ES-I3 (cell line): ENCODE measurements around the gene RABL6.
"Not testable (repeated sequence)": the region's sequence is repeated elsewhere in the genome, so short reads cannot be mapped to it uniquely, and the experiment has no call there.

Experiments
- H3K36me3 ChIP-seq: 2 replicates; pipeline ENCODE4 v1.6.1; 2013; ENCODE audit warnings: mild to moderate bottlenecking, low read length, control low read depth, moderate library complexity; ENCODE audit not compliant: insufficient read depth
- H3K4me1 ChIP-seq: 2 replicates; pipeline ENCODE4 v1.6.1; 2013; ENCODE audit warnings: mild to moderate bottlenecking, control low read depth, low read length; ENCODE audit not compliant: insufficient read depth
- H3K9ac ChIP-seq: 2 replicates; pipeline ENCODE4 v1.6.1; 2013; ENCODE audit warnings: low read depth, mild to moderate bottlenecking, low read length, moderate library complexity
- H3K9me3 ChIP-seq: 2 replicates; pipeline ENCODE4 v1.6.1; 2013; ENCODE audit warnings: mild to moderate bottlenecking, low read length, moderate library complexity; ENCODE audit not compliant: control insufficient read depth, insufficient read depth

Gene RABL6

DNA sequence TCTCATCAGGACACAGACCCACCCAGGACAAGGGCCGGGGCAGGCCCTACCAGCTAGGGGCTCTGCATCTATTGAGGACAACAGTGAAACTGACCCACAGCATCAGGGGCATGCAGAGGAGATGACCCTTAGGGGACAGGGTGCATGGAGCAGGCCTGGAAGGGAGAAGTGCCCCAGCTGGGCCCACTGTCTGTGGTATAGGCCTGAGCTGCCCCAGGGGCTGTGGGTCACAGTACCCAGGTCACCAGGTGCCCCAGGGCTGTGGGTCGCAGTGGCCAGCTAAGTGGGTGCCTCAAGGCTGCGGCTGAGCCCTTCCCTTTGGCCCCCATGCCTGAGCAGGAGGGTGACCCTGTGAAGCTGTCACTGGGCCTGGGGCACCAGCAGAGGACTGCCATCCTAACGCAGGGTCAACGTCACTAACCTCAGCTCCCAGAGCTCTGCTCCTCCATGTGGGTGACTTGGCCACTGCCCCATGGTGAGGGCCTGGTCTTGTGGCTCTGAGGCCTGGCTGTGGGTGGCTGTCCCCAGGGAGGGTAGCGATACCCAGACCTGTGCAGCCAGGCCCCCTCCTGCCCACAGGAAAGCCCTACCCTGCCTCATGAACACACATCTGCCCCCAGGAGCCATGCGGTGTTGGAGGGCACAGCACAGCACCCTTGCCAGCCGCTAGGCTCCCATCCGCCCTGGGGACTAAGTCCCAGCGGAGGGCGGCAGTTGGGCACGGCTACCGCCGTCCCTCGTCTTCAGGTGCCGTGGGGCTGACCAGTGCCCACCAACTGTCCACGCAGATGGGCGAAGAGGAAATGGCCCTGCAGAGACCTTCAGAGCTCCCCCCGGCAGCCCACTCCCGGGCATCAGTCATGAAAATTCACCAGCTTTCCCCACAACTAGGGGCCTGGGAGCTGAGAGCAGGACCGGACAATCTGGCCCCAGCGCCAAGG, 53.5 kb downstream of the RABL6 start:
- H3K36me3 ChIP-seq = peaks cover 21% of the 10 kb centered on the region
- no peak overlapping the region for H3K9ac ChIP-seq
- no peaks in the 10 kb centered on the region; the same call in 1 of the 2 replicates for H3K4me1 ChIP-seq
- H3K9me3 ChIP-seq = no peaks in the 10 kb centered on the region

DNA sequence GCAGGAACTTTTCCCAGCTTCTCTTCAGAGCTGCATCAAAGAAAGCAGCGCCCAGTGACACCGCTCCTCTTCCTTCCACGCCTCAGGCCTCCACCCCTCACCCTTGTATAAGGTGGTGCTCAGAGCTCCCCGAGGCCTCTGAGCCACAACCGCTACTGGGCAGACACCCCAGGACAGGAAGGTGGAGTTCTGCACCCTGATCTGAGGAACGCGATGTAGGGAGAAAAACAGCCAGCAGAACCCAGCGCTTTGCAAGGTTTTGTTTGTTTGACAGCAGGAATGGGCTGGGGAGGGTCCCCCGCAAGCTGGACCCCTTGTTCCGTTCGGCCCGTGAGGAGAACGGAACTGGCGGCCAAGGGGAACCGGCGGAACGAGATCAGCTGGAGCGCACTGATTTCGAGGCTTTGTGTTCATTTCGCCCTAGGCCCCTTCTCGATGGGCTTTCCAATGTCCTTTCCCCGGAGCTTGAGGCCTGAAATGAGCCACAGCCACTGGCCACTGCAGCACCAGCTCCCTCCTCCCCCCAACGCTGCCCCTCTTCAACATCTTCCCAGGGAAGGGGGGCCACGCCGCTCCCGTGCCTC, 54.2 kb downstream of the RABL6 start:
- Histone ChIP-seq H3K36me3 (peaks cover 21% of the 10 kb centered on the region), H3K9ac (no peak overlapping the region), H3K4me1 (no peaks in the 10 kb centered on the region; the same call in 1 of the 2 replicates), H3K9me3 (no peaks in the 10 kb centered on the region)

DNA sequence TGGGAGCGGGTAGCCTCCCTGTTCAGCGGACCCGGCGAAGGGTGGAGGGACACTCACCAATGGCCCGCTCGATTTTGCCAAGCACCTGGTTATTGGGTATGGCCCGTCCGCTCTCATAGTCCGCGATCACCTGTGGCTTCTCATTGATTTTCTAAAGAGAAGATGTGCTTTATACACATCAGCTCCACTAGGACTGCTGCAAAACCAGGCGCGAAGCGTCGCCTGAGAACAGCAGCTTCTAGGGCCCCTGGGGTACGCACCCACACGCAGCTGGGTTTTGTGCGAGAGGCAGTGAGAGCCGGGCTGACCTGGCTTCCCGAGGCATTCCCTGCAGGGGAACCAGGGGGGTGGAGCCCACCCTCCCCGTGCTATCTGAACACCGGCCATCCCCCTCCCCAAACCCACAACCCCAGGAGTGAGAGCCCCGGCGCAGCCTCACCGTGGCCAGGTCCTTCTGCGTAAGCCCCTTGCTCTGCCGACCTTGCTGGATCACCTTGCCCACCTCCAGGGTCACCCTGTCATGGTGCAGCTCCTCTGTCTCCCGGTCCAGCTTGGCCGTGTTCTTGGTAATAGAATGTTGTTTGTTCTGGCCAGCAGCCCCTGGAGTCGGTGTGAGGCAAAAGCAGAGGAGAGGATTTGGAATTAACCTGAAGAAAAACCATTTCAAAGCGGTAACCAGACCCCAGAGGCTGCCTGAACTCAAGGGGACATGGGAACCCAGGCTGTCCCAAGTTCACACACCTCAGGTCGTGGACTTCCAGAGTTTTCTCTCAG, 55.3 kb downstream of the RABL6 start:
- no peaks in the 10 kb centered on the region; the same call in 1 of the 2 replicates for H3K4me1 ChIP-seq
- H3K36me3 ChIP-seq = peaks cover 24% of the 10 kb centered on the region

DNA sequence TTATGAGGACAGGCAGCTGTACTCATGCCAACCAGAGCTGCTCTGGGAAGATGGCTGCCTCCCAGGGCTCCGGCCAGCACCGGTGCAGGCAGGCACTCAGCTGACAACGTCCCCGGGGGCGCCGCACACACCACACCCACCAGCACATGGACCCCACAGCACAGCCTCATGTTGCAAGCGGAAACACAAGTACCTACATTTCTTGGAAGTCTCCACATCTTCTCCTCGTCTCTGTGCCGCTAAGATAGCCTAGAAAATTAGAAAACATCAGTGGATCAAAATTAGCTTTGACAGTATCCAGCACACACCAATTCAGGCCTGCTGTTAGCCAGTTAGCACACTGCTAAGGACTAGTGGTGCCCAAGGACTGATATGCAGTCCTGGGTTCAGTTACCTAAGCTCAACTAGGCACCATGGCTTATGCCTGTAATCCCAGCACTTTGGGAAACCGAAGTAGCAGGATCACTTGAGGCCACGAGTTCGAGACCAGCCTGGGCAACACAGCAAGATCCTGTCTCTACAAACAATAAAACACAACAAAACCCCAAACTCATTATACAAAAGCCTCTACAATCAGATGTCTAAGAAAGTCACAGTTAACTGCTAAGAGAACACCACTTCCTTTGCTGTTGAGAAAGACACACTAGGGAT, 56.0 kb downstream of the RABL6 start:
- H3K4me1 ChIP-seq = no peaks in the 10 kb centered on the region; the same call in 1 of the 2 replicates
- peaks cover 24% of the 10 kb centered on the region for H3K36me3 ChIP-seq
- H3K9ac ChIP-seq = no peak overlapping the region
- H3K9me3 ChIP-seq = peaks cover 5% of the 10 kb centered on the region; the same call in 1 of the 2 replicates

More for the DNA sequence above, 55.3 kb downstream of the RABL6 start:
- Histone ChIP-seq H3K9ac (no peak overlapping the region), H3K9me3 (no peaks in the 10 kb centered on the region; the same call in 1 of the 2 replicates)

DNA sequence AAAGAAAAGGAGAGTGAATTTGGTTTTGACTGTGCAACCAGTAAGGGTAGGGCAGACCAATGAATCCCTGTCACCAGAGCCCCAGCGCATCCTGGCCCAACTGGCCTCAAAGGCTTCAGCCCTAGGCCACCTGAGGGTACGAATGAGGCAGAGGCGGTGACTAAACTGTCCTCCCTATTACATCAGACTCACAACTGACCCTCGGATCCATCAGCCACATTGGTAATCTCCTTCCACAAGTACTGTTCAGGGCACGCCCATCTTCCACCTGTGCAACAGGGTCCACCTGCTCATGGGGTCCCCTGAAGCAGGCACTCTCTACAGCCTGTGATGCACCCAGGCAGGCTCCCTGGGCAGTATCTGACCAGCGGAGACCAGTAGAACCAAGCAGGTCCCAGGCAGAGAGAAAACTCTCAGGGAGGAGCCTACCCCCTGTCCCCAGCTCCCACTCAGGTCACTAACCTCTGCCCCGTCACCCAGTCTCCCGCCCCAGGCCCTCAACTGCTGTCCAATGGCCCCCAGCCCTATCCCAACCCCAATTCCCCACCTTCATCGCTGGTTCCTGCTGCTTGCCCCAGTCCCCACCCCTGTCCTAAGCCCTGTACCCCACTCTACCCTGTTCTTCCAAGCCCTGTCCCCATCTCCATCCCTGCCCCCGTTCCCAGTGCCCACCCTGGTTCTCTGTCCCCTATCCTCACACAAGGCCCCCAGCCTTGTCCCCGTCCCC, 57.5 kb downstream of the RABL6 start:
- H3K36me3 ChIP-seq = peaks cover 24% of the 10 kb centered on the region
- H3K9ac ChIP-seq = peak overlapping the region; percentile 45
- peaks cover 6% of the 10 kb centered on the region; the same call in 1 of the 2 replicates for H3K9me3 ChIP-seq
- H3K4me1 ChIP-seq = no peaks in the 10 kb centered on the region; the same call in 1 of the 2 replicates

DNA sequence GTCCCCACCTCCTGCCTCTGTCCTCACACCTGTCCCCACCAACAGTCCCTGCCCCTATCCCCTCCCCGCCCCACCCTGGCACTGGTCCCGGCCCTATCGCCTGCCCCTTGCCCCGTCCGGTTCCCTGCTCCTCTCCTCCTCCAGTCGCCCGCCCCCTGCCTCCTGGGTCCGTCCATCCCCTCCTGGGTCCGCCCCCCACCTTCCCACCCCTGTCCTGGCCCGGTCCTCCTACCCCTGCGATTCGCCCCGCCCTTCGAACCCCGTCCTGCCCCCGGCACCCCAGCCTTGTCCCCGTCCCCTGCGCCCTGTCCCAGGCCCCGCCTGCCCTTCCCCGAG, 58.0 kb downstream of the RABL6 start:
- Histone ChIP-seq H3K9me3 (peaks cover 9% of the 10 kb centered on the region), H3K36me3 (peaks cover 24% of the 10 kb centered on the region), H3K9ac (peak overlapping the region; percentile 49), H3K4me1 (no peaks in the 10 kb centered on the region; the same call in 1 of the 2 replicates)

DNA sequence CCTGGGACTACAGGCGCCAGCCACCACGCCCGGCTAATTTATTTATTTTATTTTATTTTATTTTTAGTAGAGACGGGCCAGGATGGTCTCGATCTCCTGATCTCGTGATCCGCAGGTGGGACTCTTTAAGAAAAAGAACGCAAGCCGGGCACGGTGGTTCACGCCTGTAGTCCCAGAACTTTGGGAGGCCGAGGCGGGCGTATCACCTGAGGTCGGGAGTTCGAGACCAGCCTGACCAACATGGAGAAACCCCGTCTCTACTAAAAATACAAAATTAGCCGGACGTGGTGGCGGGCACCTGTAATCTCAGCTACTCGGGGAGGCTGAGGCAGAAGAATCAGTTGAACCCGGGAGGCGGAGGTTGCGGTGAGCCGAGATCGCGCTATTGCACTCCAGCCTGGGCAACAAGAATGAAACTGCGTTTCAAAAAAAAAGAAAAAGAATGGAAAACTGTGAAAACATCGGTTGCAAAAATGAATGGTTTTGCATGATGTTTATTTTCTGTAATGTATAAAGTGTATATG, 59.2 kb downstream of the RABL6 start:
- H3K9me3 ChIP-seq, H3K4me1 ChIP-seq: not testable (repeated sequence)
- Histone ChIP-seq H3K9ac (peak overlapping the region; percentile 49; the same call in 1 of the 2 replicates), H3K36me3 (peaks cover 17% of the 10 kb centered on the region)

DNA sequence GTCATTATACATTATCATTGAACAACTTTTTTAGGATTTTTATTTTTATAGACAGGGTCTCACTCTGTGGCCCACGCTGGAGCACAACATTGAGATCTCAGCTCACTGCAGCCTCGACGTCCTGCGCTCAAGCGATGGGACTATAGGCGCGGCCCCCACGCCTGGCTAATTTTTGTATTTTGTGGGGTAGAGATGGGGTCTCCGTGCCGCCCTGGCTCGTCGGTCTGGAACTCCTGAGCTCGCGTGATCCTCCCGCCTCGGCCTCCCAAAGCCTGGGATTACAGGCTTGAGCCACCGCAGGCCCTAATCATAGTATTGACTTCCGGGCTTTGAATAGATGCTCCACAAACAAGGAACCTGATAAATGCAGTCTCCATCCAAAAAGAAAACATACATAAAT, 59.7 kb downstream of the RABL6 start:
- H3K9ac ChIP-seq = no peak overlapping the region
- H3K36me3 ChIP-seq = peaks cover 17% of the 10 kb centered on the region
- peaks cover 15% of the 10 kb centered on the region for H3K9me3 ChIP-seq
- H3K4me1 ChIP-seq = no peaks in the 10 kb centered on the region; the same call in 1 of the 2 replicates

DNA sequence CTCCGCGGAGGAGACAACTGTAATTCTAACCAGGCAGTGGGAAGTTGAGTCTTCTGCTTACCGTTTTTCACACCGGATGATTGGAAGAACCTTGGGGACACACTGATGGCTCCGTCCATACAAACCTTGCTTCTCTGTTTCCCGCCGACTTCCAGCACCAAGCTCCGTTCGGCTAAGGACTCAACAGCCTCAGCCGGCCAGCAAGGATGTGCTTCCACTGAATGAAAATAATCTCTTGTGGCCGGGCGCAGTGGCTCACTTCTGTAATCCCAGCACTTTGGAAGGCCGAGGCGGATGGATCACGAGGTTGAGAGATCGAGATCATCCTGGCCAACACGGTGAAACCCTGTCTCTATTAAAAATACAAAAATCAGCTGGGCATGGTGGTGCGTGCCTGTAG, 60.2 kb downstream of the RABL6 start:
- peaks cover 19% of the 10 kb centered on the region for H3K9me3 ChIP-seq
- no peaks in the 10 kb centered on the region; the same call in 1 of the 2 replicates for H3K4me1 ChIP-seq
- peaks cover 17% of the 10 kb centered on the region for H3K36me3 ChIP-seq
- no peak overlapping the region for H3K9ac ChIP-seq

DNA sequence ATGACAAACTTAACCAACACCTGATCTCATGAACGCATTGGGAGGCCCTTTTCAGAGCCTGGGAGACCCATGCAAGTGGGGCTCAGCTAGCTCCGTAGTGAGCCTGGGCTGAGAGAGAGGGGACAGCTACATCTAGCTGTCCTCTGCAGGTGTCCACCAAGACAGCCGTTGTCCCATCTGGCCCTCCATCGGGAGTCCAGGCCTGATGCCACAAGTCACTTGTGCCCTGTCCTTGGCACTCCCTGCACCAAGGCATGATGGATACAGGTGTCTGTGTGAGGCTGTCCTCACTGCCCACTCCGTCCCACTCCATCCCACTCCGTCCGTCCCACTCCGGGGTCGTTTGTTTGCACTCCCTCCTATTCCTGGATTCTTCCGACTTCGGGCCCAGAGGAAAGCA, 60.9 kb downstream of the RABL6 start:
- Histone ChIP-seq H3K9ac (no peak overlapping the region), H3K9me3 (peaks cover 24% of the 10 kb centered on the region), H3K36me3 (peaks cover 10% of the 10 kb centered on the region), H3K4me1 (no peaks in the 10 kb centered on the region; the same call in 1 of the 2 replicates)

DNA sequence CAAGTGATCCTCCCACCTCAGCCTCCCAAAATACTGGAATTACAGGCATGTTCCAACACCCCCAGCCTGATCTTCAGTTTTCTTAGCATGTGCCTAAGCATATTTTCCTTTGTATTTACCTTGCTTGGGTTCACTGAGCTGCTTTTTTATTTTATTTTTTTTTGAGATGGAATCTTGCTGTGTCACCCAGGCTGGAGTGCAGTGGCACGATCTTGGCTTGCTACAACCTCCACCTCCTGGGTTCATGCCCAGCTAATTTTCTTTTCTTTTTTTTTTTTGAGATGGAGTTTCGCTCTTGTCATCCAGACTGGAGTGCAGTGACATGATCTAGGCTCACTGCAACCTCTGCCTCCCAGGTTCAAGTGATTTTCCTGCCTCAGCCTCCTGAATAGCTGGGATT, 61.9 kb downstream of the RABL6 start:
- H3K4me1 ChIP-seq, H3K9ac ChIP-seq, H3K36me3 ChIP-seq: not testable (repeated sequence)
- peaks cover 24% of the 10 kb centered on the region for H3K9me3 ChIP-seq

DNA sequence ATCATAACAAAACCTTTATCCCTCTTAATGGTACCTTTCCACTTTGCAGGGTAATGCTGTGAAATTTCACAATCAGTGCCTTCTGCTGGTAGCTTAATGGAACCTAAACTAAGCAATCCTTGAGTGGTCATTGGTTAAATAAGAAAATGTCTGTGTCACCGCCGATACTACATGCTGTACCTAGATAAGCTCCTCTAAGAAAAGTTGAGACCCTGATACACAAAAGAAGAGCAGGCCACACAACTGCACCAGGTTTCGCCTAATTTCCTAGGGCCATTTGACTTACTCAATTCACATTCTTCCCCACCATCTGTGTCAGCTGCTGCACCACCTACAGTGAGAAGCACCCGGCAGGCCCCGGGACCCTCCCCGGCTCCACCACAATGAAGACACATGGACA, 67.4 kb downstream of the RABL6 start:
- Histone ChIP-seq H3K36me3 (no peaks in the 10 kb centered on the region), H3K9me3 (peaks cover 18% of the 10 kb centered on the region), H3K4me1 (no peaks in the 10 kb centered on the region), H3K9ac (no peak overlapping the region)

DNA sequence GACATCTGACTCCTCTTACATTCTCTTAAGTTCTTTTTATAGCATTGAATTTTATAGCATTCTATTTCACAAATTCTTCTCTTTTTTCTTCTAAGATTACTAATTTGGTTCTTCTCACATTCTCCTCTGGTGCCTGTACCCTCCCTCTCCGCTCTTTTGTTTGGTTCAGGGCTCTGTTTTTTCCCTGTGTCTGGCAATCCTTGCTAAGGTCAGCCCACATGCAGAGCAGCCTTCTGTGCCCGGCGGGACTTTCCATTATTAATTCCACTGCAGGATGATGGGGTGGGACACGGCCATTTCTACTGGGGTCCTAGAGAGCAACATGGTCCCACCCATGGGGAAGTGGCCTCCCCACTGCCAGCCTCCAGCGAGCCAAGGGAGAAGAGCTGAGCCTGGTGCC, 68.7 kb downstream of the RABL6 start:
- no peak overlapping the region for H3K9ac ChIP-seq
- peaks cover 3% of the 10 kb centered on the region; the same call in 1 of the 2 replicates for H3K4me1 ChIP-seq
- H3K9me3 ChIP-seq = peaks cover 15% of the 10 kb centered on the region
- no peaks in the 10 kb centered on the region for H3K36me3 ChIP-seq
